Colonic mucosa (tissue), 4 donors: Measurements from ENCODE around the gene SAE1. TPM values are rescaled to one million over a fixed set of nuclear protein-coding genes. Genes with fewer than 3 reads are reported as not detected.

Source experiments
- DNase-seq: peaks from one replicate; pipeline ENCODE4 v3.0.0-alpha.2; 2020
- H3K27ac ChIP-seq: fragments of 200-600 bp; one replicate; pipeline ENCODE4 v1.8.0; 2021
- H3K27me3 ChIP-seq: fragments of 200-600 bp; one replicate; pipeline ENCODE4 v1.8.0; 2021
- H3K36me3 ChIP-seq: fragments of 200-600 bp; one replicate; pipeline ENCODE4 v1.8.0; 2021
- H3K4me1 ChIP-seq: fragments of 200-600 bp; one replicate; pipeline ENCODE4 v1.8.0; 2021; ENCODE audit warnings: mild to moderate bottlenecking
- H3K4me3 ChIP-seq: fragments of 200-600 bp; one replicate; pipeline ENCODE4 v1.8.0; 2021
- H3K9ac ChIP-seq, 2 donors: one replicate each; pipeline ENCODE4 v1.7.0; 2013; ENCODE audit warnings: control low read depth in 2 of 2, low read depth in 2 of 2, low read length in 2 of 2
- H3K9me3 ChIP-seq: fragments of 200-600 bp; one replicate; pipeline ENCODE4 v1.8.0; 2021
- intact Hi-C: fragments of 100-400 bp; cut with DNase I; formaldehyde crosslinking; loops from one replicate; pipeline ENCODE4 v1.14.1; 2022
- total RNA-seq, 2 donors: library from RNA; stranded (reverse); fragmentation: NEBNext Ultra II Directional in 1 of 2; extraction: Animal tissue kit (Norgen Biotek cat#: 25700) in 1 of 2; gene quantifications; one replicate each; pipeline ENCODE4 v1.2.1, GENCODE V29; 2021
- TF ChIP-seq, protein P1 (sequence below): fragments of 200-600 bp; IDR thresholded peaks from one replicate; pipeline ENCODE4 v1.8.0; 2022; ENCODE audit warnings: antibody characterized with exemption, mild to moderate bottlenecking
- donor health status: healthy.
- donor health status: DM: no; HTN: no; CAD: no.
- donor health status: DM: no; HTN: no; CAD: no.

SAE1 gene
- total RNA-seq, 2 donors from 2014 or later: 64.5 to 92.0 TPM

DNA sequence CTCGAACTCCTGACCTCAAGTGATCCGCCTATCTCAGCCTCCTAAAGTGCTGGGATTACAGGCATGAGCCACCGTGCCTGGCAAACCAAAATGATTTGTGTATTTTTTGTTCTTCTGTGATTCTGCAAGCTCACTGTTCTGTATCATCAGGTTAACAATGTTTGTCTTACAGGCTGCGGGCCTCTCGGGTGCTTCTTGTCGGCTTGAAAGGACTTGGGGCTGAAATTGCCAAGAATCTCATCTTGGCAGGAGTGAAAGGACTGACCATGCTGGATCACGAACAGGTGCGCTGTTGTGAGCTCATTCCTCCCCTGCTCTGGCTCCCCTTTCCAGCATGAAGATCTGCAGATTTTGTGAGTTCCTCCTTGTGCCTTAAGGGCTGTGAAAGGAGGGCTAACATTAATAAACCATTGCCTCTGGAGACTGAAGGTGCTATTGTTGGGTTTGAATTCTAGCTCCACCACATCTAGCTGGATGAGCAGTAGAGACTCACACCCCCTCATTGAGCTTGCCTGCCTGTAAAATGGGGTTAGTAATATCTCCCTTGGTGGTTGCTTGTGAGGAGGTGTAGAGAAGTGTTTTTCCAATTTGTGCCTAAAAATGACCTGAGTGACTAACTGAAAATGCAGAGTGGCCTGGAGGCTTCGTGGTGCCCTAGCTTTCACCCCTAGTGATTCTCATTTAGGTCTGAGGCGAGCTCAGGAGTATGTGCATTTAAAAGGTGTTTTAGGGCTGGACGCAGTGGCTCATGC, 12.9 kb downstream of the SAE1 start:
- no peak overlapping the region for H3K27ac ChIP-seq
- H3K27me3 ChIP-seq: no peaks in the 10 kb centered on the region
- H3K9ac ChIP-seq: no peak overlapping the region
- DNase-seq: no peak
- intact Hi-C loops: no loop called here
- no peaks in the 10 kb centered on the region for H3K4me1 ChIP-seq
- TF ChIP-seq, protein P1, sequence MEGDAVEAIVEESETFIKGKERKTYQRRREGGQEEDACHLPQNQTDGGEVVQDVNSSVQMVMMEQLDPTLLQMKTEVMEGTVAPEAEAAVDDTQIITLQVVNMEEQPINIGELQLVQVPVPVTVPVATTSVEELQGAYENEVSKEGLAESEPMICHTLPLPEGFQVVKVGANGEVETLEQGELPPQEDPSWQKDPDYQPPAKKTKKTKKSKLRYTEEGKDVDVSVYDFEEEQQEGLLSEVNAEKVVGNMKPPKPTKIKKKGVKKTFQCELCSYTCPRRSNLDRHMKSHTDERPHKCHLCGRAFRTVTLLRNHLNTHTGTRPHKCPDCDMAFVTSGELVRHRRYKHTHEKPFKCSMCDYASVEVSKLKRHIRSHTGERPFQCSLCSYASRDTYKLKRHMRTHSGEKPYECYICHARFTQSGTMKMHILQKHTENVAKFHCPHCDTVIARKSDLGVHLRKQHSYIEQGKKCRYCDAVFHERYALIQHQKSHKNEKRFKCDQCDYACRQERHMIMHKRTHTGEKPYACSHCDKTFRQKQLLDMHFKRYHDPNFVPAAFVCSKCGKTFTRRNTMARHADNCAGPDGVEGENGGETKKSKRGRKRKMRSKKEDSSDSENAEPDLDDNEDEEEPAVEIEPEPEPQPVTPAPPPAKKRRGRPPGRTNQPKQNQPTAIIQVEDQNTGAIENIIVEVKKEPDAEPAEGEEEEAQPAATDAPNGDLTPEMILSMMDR: no peak
- H3K4me3 ChIP-seq: no peak overlapping the region
- H3K36me3 ChIP-seq: peaks cover 10% of the 10 kb centered on the region
- no peaks in the 10 kb centered on the region for H3K9me3 ChIP-seq

DNA sequence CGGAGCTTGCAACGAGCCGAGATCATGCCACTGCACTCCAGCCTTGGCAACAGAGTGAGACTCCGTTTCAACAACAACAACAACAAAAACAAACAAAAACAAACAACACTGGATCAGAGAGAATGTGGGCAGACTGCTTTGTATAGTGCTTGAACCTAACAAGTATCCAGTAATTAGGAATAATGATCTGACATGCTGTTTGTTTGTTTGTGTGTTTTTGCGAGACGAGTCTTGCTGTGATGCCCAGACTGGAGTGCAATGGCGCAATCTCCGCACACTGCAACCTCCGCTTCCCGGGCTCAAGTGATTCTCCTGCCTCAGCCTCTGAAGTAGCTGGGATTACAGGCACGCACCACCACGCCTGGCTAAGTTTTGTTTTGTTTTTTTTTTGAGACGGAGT, 14.0 kb downstream of the SAE1 start:
- intact Hi-C loops: loop anchor here (5.0 kb wide), 1 partner anchor 98 kb away; no protein-coding TSS in a partner anchor
- Histone ChIP-seq H3K4me1 (no peaks in the 10 kb centered on the region), H3K27ac (no peak overlapping the region), H3K27me3 (no peaks in the 10 kb centered on the region), H3K4me3 (no peak overlapping the region), H3K9me3 (no peaks in the 10 kb centered on the region), H3K9ac (no peak overlapping the region), H3K36me3 (peaks cover 10% of the 10 kb centered on the region)
- TF ChIP-seq, protein P1: no peak
- DNase-seq: no peak

DNA sequence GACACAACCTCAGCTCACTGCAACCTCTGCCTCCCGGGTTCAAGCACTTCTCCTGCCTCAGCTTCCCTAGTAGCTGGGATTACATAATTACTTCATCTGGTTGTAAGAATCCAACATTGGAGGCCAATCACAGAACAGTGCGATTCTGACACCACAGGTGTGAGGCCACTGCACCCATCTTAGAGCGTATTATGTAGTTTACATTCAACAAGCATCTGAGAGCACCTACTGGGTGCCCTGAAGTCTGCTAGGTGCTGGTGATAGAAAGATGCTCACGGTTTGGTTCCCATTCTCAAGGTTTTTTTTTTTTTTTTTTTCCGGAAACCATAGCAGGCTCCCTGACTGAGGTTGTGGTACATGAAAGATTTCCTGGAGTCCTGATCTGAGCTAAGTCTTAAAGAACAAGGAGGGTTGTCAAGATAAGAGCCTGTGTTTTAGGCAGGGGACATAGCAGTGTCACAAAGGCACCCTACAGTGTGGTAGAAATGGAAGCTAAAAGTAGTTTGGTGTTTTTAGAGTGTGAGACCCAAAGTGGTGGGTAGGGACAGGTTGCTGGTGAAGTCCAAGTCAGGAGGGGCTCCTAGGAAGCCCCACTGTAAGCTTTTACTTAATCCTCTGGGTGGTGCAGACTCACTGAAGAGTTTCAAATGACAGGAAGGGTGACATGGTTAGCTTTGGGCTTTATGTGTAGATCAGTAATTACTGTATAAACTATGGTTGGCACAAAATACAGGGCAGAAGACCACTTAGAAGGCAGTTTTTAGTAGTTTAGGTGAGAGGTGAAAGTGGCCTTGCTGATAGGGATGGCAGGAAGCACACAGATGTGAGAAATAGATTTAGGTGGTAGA, 15.2 kb downstream of the SAE1 start:
- Histone ChIP-seq H3K36me3 (peaks cover 10% of the 10 kb centered on the region), H3K9me3 (no peaks in the 10 kb centered on the region), H3K27me3 (no peaks in the 10 kb centered on the region), H3K9ac (no peak overlapping the region), H3K4me3 (no peak overlapping the region), H3K27ac (no peak overlapping the region), H3K4me1 (no peaks in the 10 kb centered on the region)
- TF ChIP-seq, protein P1: no peak
- no peak for DNase-seq
- intact Hi-C loops: loop anchor here (5.0 kb wide), 1 partner anchor 96 kb away; no protein-coding TSS in a partner anchor

DNA sequence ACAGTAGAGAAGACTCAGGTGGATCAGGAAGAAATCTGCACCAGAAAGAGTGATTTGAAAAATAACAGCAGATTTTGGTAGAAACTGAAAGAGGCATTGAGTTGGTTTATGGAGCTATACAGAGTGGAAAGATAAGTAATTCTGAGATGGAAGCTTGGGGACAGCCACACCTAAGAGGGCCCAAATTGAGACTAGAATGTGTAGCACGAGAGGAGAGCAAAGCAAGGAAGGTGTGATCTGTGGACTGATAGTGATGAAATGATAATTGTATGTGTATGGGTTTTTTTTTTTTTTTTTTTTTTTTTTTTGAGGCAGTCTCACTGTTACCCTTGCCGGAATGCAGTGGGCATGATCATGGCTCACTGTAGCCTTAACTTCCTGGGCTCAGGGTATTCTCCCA, 16.3 kb downstream of the SAE1 start:
- H3K27ac ChIP-seq: no peak overlapping the region
- intact Hi-C loops: loop anchor here (5.0 kb wide), 1 partner anchor 95 kb away; no protein-coding TSS in a partner anchor
- H3K27me3 ChIP-seq: no peaks in the 10 kb centered on the region
- no peak overlapping the region for H3K4me3 ChIP-seq
- H3K9me3 ChIP-seq: no peaks in the 10 kb centered on the region
- TF ChIP-seq, protein P1: no peak
- no peak for DNase-seq
- no peak overlapping the region for H3K9ac ChIP-seq
- peaks cover 10% of the 10 kb centered on the region for H3K36me3 ChIP-seq
- no peaks in the 10 kb centered on the region for H3K4me1 ChIP-seq

DNA sequence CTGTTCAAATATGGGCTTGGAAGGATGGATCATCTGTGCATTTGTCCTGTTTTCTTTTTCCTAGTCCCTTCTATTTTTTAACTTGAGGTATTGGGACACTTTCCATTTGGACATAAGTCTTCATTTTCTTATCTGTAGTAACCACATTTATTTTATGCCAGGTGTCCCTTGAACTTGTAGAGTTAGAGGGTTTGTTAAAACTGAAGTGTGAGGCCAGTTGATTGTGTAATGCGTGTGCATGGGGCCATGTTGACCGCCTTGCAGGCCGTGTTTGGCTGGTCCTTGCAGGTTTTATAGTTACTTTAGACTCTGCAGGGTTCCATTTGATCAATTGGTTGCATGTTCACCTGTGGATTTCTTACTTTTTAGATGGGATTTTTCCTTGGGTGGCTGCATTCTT, 21.0 kb downstream of the SAE1 start:
- peak overlapping the region in 1 of 2 donors; percentile 22 for H3K9ac ChIP-seq
- intact Hi-C loops: loop anchor here (10.0 kb wide), 1 partner anchor 53 kb away; no protein-coding TSS in a partner anchor
- no peaks in the 10 kb centered on the region for H3K9me3 ChIP-seq
- no peak overlapping the region for H3K4me3 ChIP-seq
- peaks cover 6% of the 10 kb centered on the region for H3K4me1 ChIP-seq
- H3K36me3 ChIP-seq: peaks cover 6% of the 10 kb centered on the region
- H3K27ac ChIP-seq: peak overlapping the region; percentile 39
- DNase-seq: no peak
- TF ChIP-seq, protein P1: no peak
- H3K27me3 ChIP-seq: no peaks in the 10 kb centered on the region
